Spleen (tissue), 11 donors: ENCODE data around the gene ANKRD52. TPM values are rescaled to one million over a fixed set of nuclear protein-coding genes. Genes with fewer than 3 reads are reported as not detected.
A peak's percentile ranks its signal among the peaks of the same experiment; 100 is the strongest.
"Not testable (repeated sequence)": the region's sequence is repeated elsewhere in the genome, so short reads cannot be mapped to it uniquely, and the experiment has no call there.

Experiments used
- DNase-seq: peaks from one replicate; pipeline ENCODE4 v3.0.0-alpha.2; 2020
- H3K27ac ChIP-seq, 8 donors: fragments of 200-600 bp; sonication (generic) in 7 of 8; 1 replicate in 4 of 8; 2 replicates in 4 of 8; pipeline versions ENCODE4 v1.5.0 to v1.8.0; 2016 to 2021; ENCODE audit warnings: inconsistent platforms in 4 of 8, mild to moderate bottlenecking in 4 of 8, moderate library complexity in 1 of 8
- H3K27me3 ChIP-seq, 7 donors: fragments of 200-600 bp; sonication (generic) in 6 of 7; replicated peaks in 1 of 7; 1 replicate in 4 of 7; 2 replicates in 3 of 7; pipeline versions ENCODE4 v1.5.0 to v1.8.0; 2016 to 2021; ENCODE audit warnings: inconsistent platforms in 3 of 7, mild to moderate bottlenecking in 1 of 7
- H3K36me3 ChIP-seq, 6 donors: fragments of 200-600 bp; sonication (generic) in 5 of 6; 1 replicate in 4 of 6; 2 replicates in 2 of 6; pipeline versions ENCODE4 v1.5.0 to v1.8.0; 2016 to 2021; ENCODE audit warnings: inconsistent platforms in 2 of 6
- H3K4me1 ChIP-seq, 6 donors: fragments of 200-600 bp; sonication (generic) in 5 of 6; 1 replicate in 3 of 6; 2 replicates in 3 of 6; pipeline versions ENCODE4 v1.5.0 to v1.8.0; 2016 to 2021; ENCODE audit warnings: inconsistent platforms in 3 of 6
- H3K4me3 ChIP-seq, 8 donors: fragments of 200-600 bp; sonication (generic) in 7 of 8; 1 replicate in 4 of 8; 2 replicates in 4 of 8; pipeline versions ENCODE4 v1.5.0 to v1.8.0; 2016 to 2021; ENCODE audit warnings: inconsistent platforms in 4 of 8, mild to moderate bottlenecking in 4 of 8, moderate library complexity in 2 of 8
- H3K9me3 ChIP-seq, 8 donors: fragments of 200-600 bp; sonication (generic) in 7 of 8; 1 replicate in 4 of 8; 2 replicates in 4 of 8; pipeline versions ENCODE4 v1.5.0 to v1.8.0; 2016 to 2021; ENCODE audit warnings: inconsistent platforms in 4 of 8
- POLR2A ChIP-seq, 3 donors: fragments of 450-650 bp; IDR thresholded peaks; one replicate each; pipeline ENCODE4 v1.5.1; 2017; ENCODE audit warnings: antibody characterized with exemption in 3 of 3, mild to moderate bottlenecking in 1 of 3
- POLR2AphosphoS5 ChIP-seq, 3 donors: sonication (generic); formaldehyde crosslinking; IDR thresholded peaks; one replicate each; pipeline ENCODE4 v1.5.1; 2017; ENCODE audit warnings: antibody characterized with exemption in 3 of 3
- WGBS, 5 donors: extraction: QIAGEN DNeasy Blood & Tissue Kit in 3 of 5; methylation state at CpG; one replicate each; pipeline versions ENCODE4 v1.1.5 to v1.1.7; 2013 to 2018; 5-methylcytosine and 5-hydroxymethylcytosine counted together
- intact Hi-C: fragments of 100-400 bp; cut with DNase I; formaldehyde crosslinking; loops from one replicate; pipeline ENCODE4 v1.15.0; 2023; ENCODE audit warnings: low total_unique reads
- polyA plus RNA-seq, 3 donors: library from polyadenylated mRNA; stranded (reverse); fragments of 200-250 nt; gene quantifications; one replicate each; pipeline ENCODE4 v1.2.1, GENCODE V29; 2013
- total RNA-seq, 7 donors: library from RNA; depleted of rRNA in 3 of 7; stranded (reverse); fragments of >200 nt in 3 of 7; fragmentation: NEBNext Ultra II Directional in 4 of 7; extraction: Animal tissue kit (Norgen Biotek cat#: 25700) in 4 of 7; gene quantifications; one replicate each; pipeline versions ENCODE4 v1.1.0 to v1.2.1, GENCODE V29; 2016 to 2021
- TF ChIP-seq, protein P1 (sequence below), 11 experiments: fragments of 200-600 bp in 7 of 11; fragments of 450-650 bp in 4 of 11; sonication (generic) in 4 of 11; IDR thresholded peaks in 8 of 11; conservative IDR thresholded peaks in 3 of 11; 1 replicate in 7 of 11; 2 replicates in 4 of 11; pipeline versions ENCODE4 v1.4.0 to v1.8.0; 2016 to 2021; ENCODE audit warnings: antibody characterized with exemption in 11 of 11, inconsistent platforms in 4 of 11, mild to moderate bottlenecking in 1 of 11
- donor health status: healthy with polysubstance abuse.
- donor health status: DM: no; HTN: no; CAD: no; lungs with moderate emphysema.
- donor health status: DM: no; HTN: no; CAD: no.
- donor health status: Bipolar disorder and iron deficiency.
- donor health status: healthy.
- donor health status: DM: no; HTN: no; CAD: no.
- donor health status: DM: yes; HTN: yes; CAD: no.

Gene ANKRD52
- total and polyA plus RNA-seq, 10 donors, result 2.2 to 35.2 (median 25.5) TPM

DNA sequence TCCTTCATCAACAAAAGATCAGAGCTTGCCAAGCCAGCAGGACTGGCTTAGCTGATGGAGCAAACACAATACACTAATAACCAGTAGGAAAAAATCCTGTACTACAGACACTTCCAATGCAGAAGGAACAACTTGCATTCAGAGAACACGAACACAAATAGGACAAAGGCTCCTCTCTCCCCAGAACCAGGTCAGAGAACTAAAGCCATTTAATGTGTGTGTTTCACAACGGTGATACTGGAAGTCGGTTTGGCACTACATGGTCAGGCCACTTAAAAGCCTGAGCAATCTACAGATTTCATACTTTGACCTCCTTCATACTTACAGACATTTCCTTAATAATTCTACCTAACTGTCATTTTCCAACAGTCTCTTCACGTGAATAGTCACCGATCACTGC lies 35.6 kb upstream of the ANKRD52 start:
- Histone ChIP-seq H3K27ac (no peak overlapping the region), H3K4me3 (no peak overlapping the region), H3K36me3 (peaks cover 0 to 96% (median 13%) of the 10 kb centered on the region in 6 donors), H3K27me3 (no peaks in the 10 kb centered on the region), H3K4me1 (peaks cover 19 to 98% (median 59%) of the 10 kb centered on the region in 6 donors), H3K9me3 (no peaks in the 10 kb centered on the region)
- WGBS, 5 donors, result 59 to 80% (median 74%) methylated on average over 5 of the region's 5 CpGs
- intact Hi-C loops, result no loop called here
- DNase-seq, result no peak
- TF ChIP-seq POLR2AphosphoS5 (IDR thresholded peaks at IDR 0.05), result no peak
- TF ChIP-seq, protein P1, sequence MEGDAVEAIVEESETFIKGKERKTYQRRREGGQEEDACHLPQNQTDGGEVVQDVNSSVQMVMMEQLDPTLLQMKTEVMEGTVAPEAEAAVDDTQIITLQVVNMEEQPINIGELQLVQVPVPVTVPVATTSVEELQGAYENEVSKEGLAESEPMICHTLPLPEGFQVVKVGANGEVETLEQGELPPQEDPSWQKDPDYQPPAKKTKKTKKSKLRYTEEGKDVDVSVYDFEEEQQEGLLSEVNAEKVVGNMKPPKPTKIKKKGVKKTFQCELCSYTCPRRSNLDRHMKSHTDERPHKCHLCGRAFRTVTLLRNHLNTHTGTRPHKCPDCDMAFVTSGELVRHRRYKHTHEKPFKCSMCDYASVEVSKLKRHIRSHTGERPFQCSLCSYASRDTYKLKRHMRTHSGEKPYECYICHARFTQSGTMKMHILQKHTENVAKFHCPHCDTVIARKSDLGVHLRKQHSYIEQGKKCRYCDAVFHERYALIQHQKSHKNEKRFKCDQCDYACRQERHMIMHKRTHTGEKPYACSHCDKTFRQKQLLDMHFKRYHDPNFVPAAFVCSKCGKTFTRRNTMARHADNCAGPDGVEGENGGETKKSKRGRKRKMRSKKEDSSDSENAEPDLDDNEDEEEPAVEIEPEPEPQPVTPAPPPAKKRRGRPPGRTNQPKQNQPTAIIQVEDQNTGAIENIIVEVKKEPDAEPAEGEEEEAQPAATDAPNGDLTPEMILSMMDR (IDR thresholded peaks at IDR 0.05 in 8 of 11, conservative IDR thresholded peaks at IDR 0.05 in 3 of 11), result no peak
- no peak for TF ChIP-seq POLR2A (IDR thresholded peaks at IDR 0.05)

DNA sequence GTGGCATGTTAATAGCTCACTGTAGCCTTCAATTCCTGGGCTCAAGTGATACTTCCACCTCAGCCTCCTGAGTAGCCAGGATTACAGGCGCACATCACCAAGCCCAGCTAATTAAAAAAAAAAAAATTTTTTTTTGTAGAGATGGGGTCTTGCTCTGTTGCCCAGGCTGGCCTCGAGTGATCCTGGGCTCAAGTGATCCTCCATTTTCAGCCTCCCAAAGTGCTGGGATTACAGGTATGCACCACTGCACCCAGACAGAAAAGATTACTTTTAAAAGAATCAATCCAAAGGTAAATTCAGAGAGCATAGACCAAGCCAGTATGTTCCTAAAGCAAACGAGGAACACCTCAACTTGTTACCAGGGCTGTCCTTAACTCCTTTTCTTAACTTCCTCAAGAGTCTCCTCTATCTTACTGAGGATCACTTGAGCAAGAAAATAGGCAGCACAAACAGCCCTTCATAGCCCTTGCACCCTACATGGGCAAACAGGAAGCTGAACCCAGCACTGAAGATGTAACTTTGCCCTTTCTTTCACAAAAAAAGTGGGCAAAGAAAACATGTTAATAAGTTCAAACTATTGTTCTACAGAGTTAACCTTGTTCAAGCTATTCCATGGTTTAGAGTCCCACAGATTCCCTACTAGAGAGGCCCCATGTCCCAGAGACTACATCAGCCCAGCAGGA lies 30.7 kb upstream of the ANKRD52 start:
- TF ChIP-seq POLR2A (IDR thresholded peaks at IDR 0.05), result no peak
- no peak for TF ChIP-seq POLR2AphosphoS5 (IDR thresholded peaks at IDR 0.05)
- TF ChIP-seq, protein P1 (IDR thresholded peaks at IDR 0.05 in 8 of 11, conservative IDR thresholded peaks at IDR 0.05 in 3 of 11), result no peak
- H3K27ac ChIP-seq, result peak overlapping the region in 1 of 8 donors; percentile 34
- H3K4me3 ChIP-seq, result no peak overlapping the region
- no peaks in the 10 kb centered on the region for H3K9me3 ChIP-seq
- no peak for DNase-seq
- H3K4me1 ChIP-seq, result peaks cover 0 to 80% (median 34%) of the 10 kb centered on the region in 6 donors
- intact Hi-C loops, result no loop called here
- peaks cover 0 to 98% (median 36%) of the 10 kb centered on the region in 6 donors for H3K36me3 ChIP-seq
- 66 to 83% (median 69%) methylated on average over 3 of the region's 3 CpGs for WGBS, 5 donors
- no peaks in the 10 kb centered on the region for H3K27me3 ChIP-seq

DNA sequence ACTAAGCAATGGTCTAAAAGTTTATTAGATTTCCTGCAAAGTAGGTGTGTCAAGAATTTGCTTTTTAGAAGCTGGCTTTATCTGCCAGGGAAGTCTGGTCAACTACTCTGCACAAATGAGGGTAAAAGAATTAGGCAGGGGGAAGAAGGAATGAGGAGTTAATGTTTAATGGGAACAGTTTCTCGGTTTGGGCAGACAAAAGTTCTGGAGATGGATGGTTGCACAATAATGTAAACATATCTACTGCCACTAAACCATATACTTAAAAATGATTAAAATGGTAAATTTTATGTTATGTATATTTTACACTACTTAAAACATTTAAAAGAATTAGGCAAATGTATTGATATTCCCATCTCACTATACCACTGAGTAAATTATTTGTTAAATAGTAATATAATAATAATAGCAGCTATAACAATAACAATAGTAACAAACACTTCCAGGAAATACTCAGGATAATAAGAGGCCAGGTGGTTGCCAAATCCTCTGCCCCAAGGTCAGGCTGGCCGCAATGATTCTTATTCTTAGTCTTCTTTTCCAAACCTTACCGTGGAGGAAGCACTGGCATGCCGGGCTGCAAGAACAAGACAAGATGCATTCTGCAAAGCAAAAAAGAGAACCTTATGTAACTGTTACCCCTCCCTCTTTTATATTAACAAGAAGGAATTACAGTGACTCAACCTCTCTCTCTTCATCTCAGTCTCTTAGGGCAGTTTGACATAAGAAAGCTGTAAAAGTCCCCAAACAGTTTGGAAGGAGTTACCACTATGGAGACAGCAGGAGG lies 28.1 kb upstream of the ANKRD52 start:
- Histone ChIP-seq H3K4me3 (no peak overlapping the region), H3K27ac (peak overlapping the region in 2 of 8 donors; percentile 14 to 38), H3K4me1 (peaks cover 0 to 54% (median 20%) of the 10 kb centered on the region in 6 donors), H3K36me3 (peaks cover 4 to 99% (median 58%) of the 10 kb centered on the region in 6 donors), H3K9me3 (no peaks in the 10 kb centered on the region), H3K27me3 (no peaks in the 10 kb centered on the region)
- intact Hi-C loops, result no loop called here
- WGBS, 5 donors, result 53 to 78% (median 63%) methylated on average over 4 of the region's 4 CpGs
- no peak for DNase-seq
- TF ChIP-seq, protein P1 (IDR thresholded peaks at IDR 0.05 in 8 of 11, conservative IDR thresholded peaks at IDR 0.05 in 3 of 11), result no peak
- no peak for TF ChIP-seq POLR2AphosphoS5 (IDR thresholded peaks at IDR 0.05)
- TF ChIP-seq POLR2A (IDR thresholded peaks at IDR 0.05), result no peak

DNA sequence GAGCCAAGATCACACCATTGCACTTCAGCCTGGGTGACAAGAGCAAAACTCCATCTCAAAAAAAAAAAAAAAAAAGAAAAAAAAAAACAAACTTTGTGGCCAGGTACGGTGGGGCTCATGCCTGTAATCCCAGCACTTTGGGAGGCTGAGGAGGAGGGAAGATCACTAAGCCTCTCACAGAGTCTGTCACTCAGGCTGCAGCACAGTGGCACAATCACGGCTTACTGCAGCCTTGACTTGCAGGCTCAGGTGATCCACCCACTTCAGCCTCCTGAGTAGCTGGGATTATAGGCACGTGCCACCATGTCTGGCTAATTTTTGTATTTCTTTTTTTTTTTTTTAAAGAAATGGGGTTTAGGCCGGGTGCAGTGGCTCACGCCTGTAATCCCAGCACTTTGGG lies 26.1 kb upstream of the ANKRD52 start:
- DNase-seq, intact Hi-C loops, H3K9me3 ChIP-seq, H3K27me3 ChIP-seq, H3K4me3 ChIP-seq, H3K27ac ChIP-seq: not testable (repeated sequence)
- peaks cover 4 to 99% (median 73%) of the 10 kb centered on the region in 6 donors for H3K36me3 ChIP-seq
- peaks cover 0 to 37% (median 17%) of the 10 kb centered on the region in 6 donors for H3K4me1 ChIP-seq
- 88 to 95% (median 91%) methylated on average over 5 of the region's 5 CpGs for WGBS, 5 donors
